Measurements from ENCODE around the gene TCEAL3.

DNA sequence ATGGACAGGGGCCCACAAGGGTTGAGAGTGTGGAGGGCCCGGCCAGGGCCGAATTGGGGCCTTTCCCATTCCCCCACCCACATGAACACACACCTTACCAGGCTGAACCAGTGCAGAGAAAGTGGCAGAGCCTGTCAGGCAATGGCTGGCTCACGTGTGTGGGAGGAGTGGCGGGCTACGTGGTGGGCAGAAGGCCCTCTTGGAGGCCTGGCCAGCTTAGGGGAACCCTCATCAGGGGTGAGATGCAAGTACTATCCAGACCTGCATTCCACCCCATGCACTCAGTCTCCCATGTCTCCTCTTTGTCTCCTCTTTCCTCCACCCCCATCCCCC, 21.5 kb upstream of the TCEAL3 start:
- TF ChIP-seq, protein P1, sequence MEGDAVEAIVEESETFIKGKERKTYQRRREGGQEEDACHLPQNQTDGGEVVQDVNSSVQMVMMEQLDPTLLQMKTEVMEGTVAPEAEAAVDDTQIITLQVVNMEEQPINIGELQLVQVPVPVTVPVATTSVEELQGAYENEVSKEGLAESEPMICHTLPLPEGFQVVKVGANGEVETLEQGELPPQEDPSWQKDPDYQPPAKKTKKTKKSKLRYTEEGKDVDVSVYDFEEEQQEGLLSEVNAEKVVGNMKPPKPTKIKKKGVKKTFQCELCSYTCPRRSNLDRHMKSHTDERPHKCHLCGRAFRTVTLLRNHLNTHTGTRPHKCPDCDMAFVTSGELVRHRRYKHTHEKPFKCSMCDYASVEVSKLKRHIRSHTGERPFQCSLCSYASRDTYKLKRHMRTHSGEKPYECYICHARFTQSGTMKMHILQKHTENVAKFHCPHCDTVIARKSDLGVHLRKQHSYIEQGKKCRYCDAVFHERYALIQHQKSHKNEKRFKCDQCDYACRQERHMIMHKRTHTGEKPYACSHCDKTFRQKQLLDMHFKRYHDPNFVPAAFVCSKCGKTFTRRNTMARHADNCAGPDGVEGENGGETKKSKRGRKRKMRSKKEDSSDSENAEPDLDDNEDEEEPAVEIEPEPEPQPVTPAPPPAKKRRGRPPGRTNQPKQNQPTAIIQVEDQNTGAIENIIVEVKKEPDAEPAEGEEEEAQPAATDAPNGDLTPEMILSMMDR (IDR thresholded peaks at IDR 0.05): no peak
- TF ChIP-seq POLR2A (IDR thresholded peaks at IDR 0.05): no peak
